Measurements from ENCODE around the gene DLK1. TPM values are rescaled to one million over a fixed set of nuclear protein-coding genes. Genes with fewer than 3 reads are reported as not detected.

DLK1 gene
- total RNA-seq, 1 donor from 2014 or later: not detected

- no peak for DNase-seq
These were observed 51.8 kb downstream of the DLK1 start for GRCh38 chr14:100778526-100778882.

- no peak for DNase-seq
These were observed 52.4 kb downstream of the DLK1 start for GRCh38 chr14:100778951-100779690.

DNA sequence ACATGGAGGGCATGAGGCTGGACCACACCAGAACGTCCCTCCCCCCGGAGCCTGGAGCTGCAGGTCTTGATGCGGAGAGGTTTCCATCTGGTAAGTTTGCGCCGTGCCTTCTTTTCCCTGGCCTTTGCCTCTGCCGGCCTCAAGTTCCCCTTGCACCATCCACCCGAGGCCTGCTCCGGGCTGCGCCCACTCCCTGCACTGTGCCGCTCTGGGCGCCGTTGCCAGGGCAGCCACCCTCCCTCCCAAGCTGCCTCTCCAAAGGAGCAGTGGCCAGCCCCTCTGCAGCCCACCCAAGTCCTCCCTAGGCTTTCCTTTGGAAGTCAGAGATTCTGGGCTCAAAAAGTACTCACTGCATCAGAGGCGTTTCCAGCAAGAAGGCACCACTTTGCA is 53.0 kb downstream of the DLK1 start:
- no peak for DNase-seq

- DNase-seq: no peak
These were observed 53.6 kb downstream of the DLK1 start for GRCh38 chr14:100780246-100780645.

DNA sequence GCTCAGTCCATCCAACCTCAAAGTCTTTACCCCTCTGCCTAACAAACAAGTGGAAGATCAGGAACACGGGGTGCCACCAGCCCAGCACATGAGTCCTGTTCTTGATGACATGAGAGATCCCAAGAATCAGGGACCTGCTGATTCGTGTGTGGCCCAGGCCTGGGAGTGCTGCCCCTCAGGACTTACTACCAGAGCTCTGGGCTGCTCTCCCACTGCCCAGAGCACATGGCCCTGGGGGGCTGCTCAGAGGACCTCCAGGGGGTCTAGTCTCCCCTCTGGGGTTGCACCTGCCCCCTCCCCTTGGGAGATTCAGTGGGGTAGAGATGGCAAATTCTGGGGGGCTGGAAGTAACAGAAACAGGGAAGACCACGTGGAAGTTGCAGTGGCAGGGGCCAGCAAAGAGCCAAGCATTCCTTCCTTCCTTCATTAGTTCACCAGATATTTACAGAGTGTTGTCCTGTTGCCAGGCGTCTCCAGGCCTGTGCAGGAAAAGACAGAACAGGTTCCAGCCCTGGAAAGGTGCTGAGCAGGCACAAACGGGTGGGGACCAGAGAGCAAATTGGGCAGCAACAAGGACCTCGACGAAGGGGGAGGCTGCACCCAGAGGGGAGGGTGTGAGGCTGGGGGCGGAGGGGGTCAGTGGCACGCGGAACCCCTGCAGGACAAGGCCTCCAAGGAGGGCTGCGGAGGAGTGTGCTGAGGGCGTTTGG is 54.1 kb downstream of the DLK1 start:
- no peak for DNase-seq

DNA sequence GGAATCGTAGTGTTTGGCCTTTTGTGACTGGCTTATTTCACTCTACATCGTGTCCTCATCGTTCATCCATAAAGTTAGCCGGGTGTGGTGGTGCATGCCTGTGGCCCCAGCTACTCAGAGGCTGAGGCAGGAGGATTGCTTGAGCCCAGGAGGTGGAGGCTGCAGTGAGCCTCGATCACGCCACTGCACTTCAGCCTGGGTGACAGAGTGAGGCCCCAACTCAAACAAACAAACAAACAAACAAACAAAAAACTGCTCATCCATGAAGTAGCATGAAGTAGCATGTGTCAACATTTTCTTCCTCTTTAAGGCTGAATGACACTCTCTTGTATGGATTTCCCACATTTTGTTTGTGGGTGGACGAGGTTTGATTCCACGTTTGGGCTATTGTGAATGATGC is 55.3 kb downstream of the DLK1 start:
- DNase-seq: no peak

DNA sequence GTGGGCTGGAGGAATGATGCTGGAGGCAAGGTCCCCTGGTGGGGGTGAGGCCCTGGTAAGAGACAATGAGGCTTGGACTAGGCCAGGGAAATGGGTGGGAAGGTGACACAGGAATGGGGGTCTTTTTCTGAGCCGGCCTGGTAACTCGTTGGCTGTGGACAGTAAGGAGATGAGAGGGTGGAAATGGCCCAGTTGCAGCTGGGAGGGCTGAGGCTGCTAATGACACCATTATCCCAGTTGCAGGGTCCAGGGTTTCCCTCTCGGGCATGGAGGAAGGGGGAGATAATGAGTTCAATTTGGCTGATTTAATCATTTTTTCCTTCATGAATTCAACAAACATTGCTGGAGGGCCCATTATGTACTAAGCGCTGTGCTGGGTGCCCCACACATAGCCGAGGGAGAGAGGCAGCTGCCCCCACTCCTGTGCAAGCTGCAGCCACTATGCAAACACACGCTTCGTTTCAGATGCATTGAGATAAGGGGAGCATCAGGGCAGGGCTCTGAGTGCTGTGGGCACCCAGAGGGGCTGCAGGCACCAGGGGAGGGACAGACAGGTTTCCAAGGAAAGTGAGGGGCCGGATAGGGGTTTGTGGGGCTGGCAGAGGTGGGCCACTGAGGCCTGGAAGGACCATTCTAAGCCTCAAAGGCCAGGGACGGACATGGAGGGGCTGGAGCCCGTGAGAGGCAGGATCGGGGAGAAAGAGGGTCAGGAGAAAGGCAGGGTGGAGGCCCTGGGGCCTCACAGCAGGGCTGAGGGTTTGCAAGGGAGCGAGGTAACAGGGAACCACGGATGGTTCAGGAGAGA is 56.0 kb downstream of the DLK1 start:
- DNase-seq: no peak

GRCh38 chr14:100783630-100784370 is 57.1 kb downstream of the DLK1 start:
- no peak for DNase-seq

DNA sequence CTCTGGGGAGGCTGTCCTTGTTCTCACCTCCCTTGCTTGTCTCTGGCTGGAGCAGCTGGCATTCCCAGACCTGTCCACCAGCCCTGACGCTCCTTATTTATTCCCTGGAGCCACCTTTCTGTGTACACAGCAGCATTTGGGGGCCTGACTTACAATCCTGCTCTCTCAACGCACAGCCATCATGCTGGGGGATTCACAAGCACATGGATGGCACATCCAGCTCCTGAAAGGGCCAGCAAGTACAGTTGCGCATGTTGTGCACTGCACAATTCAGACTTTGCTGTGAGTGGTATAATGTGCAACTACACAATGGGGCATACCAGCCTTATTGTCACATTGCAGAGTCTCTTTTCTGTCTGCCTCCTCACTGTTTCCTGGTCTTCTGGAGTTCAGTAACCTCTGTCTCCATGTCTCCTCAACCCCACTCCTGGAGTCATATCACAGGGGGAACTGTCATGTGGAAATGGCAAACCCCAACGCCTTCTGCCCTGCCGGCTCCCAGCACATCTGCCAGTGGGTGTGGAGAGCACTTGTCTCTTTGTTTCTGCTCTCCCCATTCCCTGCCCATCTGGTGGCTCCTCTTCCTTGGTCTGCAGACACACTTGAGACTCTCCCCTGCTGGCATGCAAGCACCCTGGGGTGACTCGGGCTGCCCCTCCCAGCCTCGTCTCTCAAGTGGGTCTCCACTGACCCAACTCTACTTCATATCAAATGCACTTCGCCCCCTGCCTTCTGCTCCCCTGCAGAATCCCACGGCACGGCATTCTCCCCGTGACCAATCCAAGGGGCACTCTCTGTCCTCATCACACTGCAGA is 58.0 kb downstream of the DLK1 start:
- DNase-seq: no peak

DNA sequence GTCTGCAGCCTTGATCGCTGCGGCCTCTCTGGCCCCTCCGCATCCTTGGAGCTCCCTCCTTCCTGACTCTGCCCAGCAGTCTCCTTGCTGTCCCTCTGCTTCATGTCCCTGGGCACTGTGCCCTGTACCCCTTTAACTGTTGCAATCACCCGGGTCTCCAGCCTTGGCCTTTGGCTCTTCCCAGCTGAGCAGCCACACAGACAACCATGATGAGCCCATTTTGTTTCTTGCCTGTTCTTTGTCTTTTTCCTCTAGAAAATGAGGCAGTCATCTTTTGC is 58.6 kb downstream of the DLK1 start:
- DNase-seq: no peak

GRCh38 chr14:100785626-100786025 is 58.9 kb downstream of the DLK1 start:
- no peak for DNase-seq

- no peak for DNase-seq
These were observed 59.4 kb downstream of the DLK1 start for GRCh38 chr14:100786131-100786530.

DNA sequence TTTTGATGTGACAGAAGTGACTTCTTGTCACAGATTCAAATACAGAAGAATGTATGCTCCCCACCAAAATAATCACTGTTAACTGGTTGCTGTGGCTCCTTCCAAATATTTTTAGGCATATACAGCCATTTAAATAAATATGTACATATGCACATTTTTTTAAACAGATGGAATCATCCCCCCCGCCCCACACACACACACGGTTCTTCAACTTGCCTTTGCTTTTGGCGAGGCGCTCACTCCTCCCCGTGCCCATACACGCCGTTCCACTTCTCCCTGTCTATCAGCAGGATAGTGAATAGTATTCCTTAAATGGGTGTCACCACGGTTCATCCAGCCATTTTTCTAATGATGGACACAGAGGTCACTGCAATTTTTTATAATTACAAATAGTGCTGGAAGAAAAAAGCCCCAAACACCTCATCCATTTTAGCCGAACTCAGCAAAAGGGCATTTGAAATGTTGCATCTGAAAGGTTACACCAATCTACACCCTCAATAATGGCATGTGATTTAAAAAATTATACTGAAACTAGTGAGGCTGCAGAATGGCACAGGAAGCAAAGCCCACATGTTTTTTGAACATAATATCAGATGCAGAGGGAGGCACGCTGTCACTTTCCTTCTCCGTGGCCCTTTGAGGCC is 60.0 kb downstream of the DLK1 start:
- no peak for DNase-seq

DNA sequence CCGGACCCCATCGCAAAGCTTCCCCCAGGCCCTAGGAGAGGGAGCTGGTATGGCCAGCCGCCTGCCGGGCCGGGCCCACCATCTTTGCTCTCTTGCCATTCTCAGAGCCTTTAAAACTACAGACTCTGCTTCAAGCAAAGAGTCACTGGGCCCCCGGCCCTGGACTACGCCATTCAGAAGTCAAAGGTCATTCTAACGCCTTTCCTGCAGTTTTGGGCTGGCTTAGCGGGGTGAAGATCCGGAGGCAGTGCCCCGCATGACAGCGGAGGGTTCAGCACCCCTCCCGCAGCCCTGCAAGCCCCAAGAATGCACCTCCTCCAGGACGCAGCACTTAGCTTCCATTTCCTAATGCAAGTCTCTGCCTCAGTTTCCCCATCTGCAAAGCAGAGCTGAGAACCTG is 61.0 kb downstream of the DLK1 start:
- DNase-seq: no peak

Other genes with a start within 250 kb of the DLK1 start
- gene BEGAIN, start 139.5 kb upstream of the DLK1 start, total RNA-seq: 0.17 and 0.37 TPM in 2 replicates
- gene MEG3, start 99.2 kb downstream of the DLK1 start, total RNA-seq: 0.65 and 2.2 TPM in 2 replicates
- not detected in 2 replicates for gene RTL1, start 176.8 kb downstream of the DLK1 start, total RNA-seq

Data from dermis blood vessel endothelial cell (primary cell).